ENCODE results near the gene KMT2C. TPM values are rescaled to one million over a fixed set of nuclear protein-coding genes. Genes with fewer than 3 reads are reported as not detected.

KMT2C gene
- total and polyA plus RNA-seq, 2 of the 8 experiments (the other 6 are each of a cell fraction or from before 2014, with no cell fraction given): 9.1 to 40.8 TPM

- no peak overlapping the region for H3K4ac ChIP-seq (replicated peaks; ENCODE audit: insufficient read length, low read depth, low read length)
- H3K4me1 ChIP-seq (replicated peaks in 1 of 4; ENCODE audit: control insufficient read depth in 3 of 4, insufficient read depth in 4 of 4, low read length in 3 of 4): no peaks in the 10 kb centered on the region
- 88% methylated on average over 2 of the region's 2 CpGs; no CpG with 5 or more reads in 1 of the 2 experiments for WGBS, 2 experiments (ENCODE audit: extremely low coverage in 1 of 2, insufficient coverage in 1 of 2, insufficient read length in 1 of 2, insufficient replicate concordance in 2 of 2, low coverage in 1 of 2, low lambda C conversion rate in 2 of 2, missing lambda C conversion rate in 1 of 2)
- no peak overlapping the region for H2BK120ac ChIP-seq (replicated peaks; ENCODE audit: low read depth, low read length)
- no peaks in the 10 kb centered on the region for H3K27me3 ChIP-seq (replicated peaks in 1 of 4; ENCODE audit: control insufficient read depth in 3 of 4, extremely low read depth in 1 of 4, insufficient read depth in 3 of 4, low read length in 3 of 4)
- H4K91ac ChIP-seq (replicated peaks; ENCODE audit: insufficient read length, low read length): no peak overlapping the region
- H3K9ac ChIP-seq (replicated peaks in 1 of 4; ENCODE audit: extremely low read depth in 1 of 4, low read depth in 3 of 4, low read length in 3 of 4): no peak overlapping the region
- H3K79me1 ChIP-seq (ENCODE audit: low read depth, low read length): peaks cover 3% of the 10 kb centered on the region
- H2BK5ac ChIP-seq (ENCODE audit: low read depth, low read length): no peak overlapping the region
- peaks cover 0 to 55% of the 10 kb centered on the region in 2 experiments; a peak in 2 of 4 replicates for H3K79me2 ChIP-seq (ENCODE audit: control insufficient read depth in 1 of 2, insufficient read depth in 2 of 2, low read length in 2 of 2)
- no peak overlapping the region for H2BK12ac ChIP-seq (ENCODE audit: low read depth, low read length)
- DNase-seq (ENCODE audit: low read depth in 1 of 2, low spot score in 2 of 2) (no peak), FAIRE-seq (no peak)
- no peak overlapping the region for H2AK5ac ChIP-seq (ENCODE audit: low read depth, low read length)
- no peak overlapping the region for H3K4me2 ChIP-seq (ENCODE audit: insufficient read depth in 1 of 2, low read depth in 2 of 2, low read length in 2 of 2)
- no peaks in the 10 kb centered on the region for H3K36me3 ChIP-seq (ENCODE audit: control insufficient read depth in 2 of 4, insufficient read depth in 4 of 4, low read length in 3 of 4)
- H3K23ac ChIP-seq (ENCODE audit: insufficient read length): no peak overlapping the region
- H3K4me3 ChIP-seq (ENCODE audit: extremely low read depth in 1 of 4, insufficient read depth in 2 of 4, low read depth in 3 of 4, low read length in 4 of 4): no peak overlapping the region
- H3K9me3 ChIP-seq (ENCODE audit: insufficient read depth in 2 of 2, low read depth in 1 of 2, low read length in 1 of 2): no peaks in the 10 kb centered on the region
- H3K18ac ChIP-seq (ENCODE audit: extremely low read depth, low read length): no peak overlapping the region
- no peak overlapping the region for H3K14ac ChIP-seq (ENCODE audit: insufficient read length)
- ChIA-PET CTCF (ENCODE audit: partially characterized antibody) (interaction anchor here (1.2 to 2.3 kb wide), 5 partner anchors 8 to 251 kb away, joined by 3 to 8 read pairs (median 4); no protein-coding TSS in a partner anchor), POLR2A (ENCODE audit: partially characterized antibody) (no interaction called here)
- no peak overlapping the region for H2BK15ac ChIP-seq (ENCODE audit: low read length)
- H2AFZ ChIP-seq (ENCODE audit: low read length): no peak overlapping the region
- H3K27ac ChIP-seq (ENCODE audit: low read depth, low read length): no peak overlapping the region
- no peak overlapping the region for H4K8ac ChIP-seq (ENCODE audit: extremely low read depth, insufficient read depth, low read length)
- no peak overlapping the region for H3K56ac ChIP-seq (replicated peaks; ENCODE audit: insufficient read length, low read depth, low read length)
- H3K23me2 ChIP-seq (ENCODE audit: low read depth, low read length): no peaks in the 10 kb centered on the region
- H4K5ac ChIP-seq (ENCODE audit: insufficient read length, low read depth, low read length): no peak overlapping the region
- no peak overlapping the region for H2BK20ac ChIP-seq (ENCODE audit: low read length)
- peaks cover 0 to 1% of the 10 kb centered on the region in 2 experiments for H4K20me1 ChIP-seq (replicated peaks in 1 of 2; ENCODE audit: control insufficient read depth in 1 of 2, insufficient read depth in 2 of 2, low read length in 2 of 2)
- TF ChIP-seq JUN (IDR thresholded peaks at IDR 0.05; ENCODE audit: low read depth, low read length): no peak
- TF ChIP-seq JUND (IDR thresholded peaks at IDR 0.05; ENCODE audit: low read length): no peak
- no peak for TF ChIP-seq KDM4A (IDR thresholded peaks at IDR 0.05; ENCODE audit: low read depth, low read length, severe bottlenecking)
- no peak for TF ChIP-seq CTBP2 (IDR thresholded peaks at IDR 0.05; ENCODE audit: borderline replicate concordance, insufficient read depth, insufficient read length, low read length)
- TF ChIP-seq YY1 (IDR thresholded peaks at IDR 0.05; ENCODE audit: low read depth, low read length): no peak
- no peak for TF ChIP-seq MAFK (IDR thresholded peaks at IDR 0.05; ENCODE audit: low read depth, low read length)
- no peak for TF ChIP-seq PHF8 (conservative IDR thresholded peaks at IDR 0.05; ENCODE audit: low read depth, low read length)
- TF ChIP-seq POU5F1 (IDR thresholded peaks at IDR 0.05; ENCODE audit: low read depth, low read length): no peak
- TF ChIP-seq E2F6 (IDR thresholded peaks at IDR 0.05): no peak
- TF ChIP-seq, protein P1, sequence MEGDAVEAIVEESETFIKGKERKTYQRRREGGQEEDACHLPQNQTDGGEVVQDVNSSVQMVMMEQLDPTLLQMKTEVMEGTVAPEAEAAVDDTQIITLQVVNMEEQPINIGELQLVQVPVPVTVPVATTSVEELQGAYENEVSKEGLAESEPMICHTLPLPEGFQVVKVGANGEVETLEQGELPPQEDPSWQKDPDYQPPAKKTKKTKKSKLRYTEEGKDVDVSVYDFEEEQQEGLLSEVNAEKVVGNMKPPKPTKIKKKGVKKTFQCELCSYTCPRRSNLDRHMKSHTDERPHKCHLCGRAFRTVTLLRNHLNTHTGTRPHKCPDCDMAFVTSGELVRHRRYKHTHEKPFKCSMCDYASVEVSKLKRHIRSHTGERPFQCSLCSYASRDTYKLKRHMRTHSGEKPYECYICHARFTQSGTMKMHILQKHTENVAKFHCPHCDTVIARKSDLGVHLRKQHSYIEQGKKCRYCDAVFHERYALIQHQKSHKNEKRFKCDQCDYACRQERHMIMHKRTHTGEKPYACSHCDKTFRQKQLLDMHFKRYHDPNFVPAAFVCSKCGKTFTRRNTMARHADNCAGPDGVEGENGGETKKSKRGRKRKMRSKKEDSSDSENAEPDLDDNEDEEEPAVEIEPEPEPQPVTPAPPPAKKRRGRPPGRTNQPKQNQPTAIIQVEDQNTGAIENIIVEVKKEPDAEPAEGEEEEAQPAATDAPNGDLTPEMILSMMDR (IDR thresholded peaks at IDR 0.05; ENCODE audit: control extremely low read depth in 1 of 3, insufficient read depth in 1 of 3, low read depth in 1 of 3, low read length in 3 of 3): no peak
- no peak for TF ChIP-seq SAP30 (IDR thresholded peaks at IDR 0.05; ENCODE audit: insufficient read depth, insufficient replicate concordance, low read length)
These were observed 93.0 kb downstream of the KMT2C start for GRCh38 chr7:152342796-152343195.

Measured in H1 (cell line).